GM21423 (cell line): ENCODE data around the gene PCSK9.
A peak's percentile ranks its signal among the peaks of the same experiment; 100 is the strongest.

Experiments
- ATAC-seq: cut with Tn5 transposase; IDR thresholded peaks from one replicate; pipeline ENCODE4 v1.9.1; 2021; ENCODE audit warnings: mild to moderate bottlenecking, moderate library complexity; ENCODE audit not compliant: unreplicated experiment

Gene PCSK9

GRCh38 chr1:55039342-55040082, at the start of gene PCSK9:
Gene PCSK9 (plus strand): TSS chr1:55039548. CDS start chr1:55039838, 290 bp downstream.
- no peak for ATAC-seq

GRCh38 chr1:54989968-54990810, 49.2 kb upstream of the PCSK9 start:
- no peak for ATAC-seq

DNA sequence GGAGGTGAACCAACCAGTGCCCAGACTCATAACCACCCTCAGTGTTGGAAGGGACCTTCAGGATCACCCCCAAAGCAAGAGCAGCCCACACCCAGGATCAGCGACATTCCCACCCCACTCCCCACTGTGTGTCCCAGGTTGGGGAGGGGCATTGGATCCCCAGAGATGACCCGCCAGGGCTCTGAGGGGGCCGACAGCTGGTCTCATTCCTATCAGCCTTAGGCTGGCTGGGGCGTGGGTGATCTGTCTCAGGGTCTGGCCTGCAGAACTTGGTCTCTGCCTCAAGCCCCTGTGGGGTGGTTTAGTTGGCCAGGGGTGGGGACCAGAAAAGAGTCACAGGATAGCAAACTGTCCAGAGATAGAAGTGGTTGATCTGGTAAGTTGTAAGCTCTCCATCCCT, 48.4 kb upstream of the PCSK9 start:
- no peak for ATAC-seq

DNA sequence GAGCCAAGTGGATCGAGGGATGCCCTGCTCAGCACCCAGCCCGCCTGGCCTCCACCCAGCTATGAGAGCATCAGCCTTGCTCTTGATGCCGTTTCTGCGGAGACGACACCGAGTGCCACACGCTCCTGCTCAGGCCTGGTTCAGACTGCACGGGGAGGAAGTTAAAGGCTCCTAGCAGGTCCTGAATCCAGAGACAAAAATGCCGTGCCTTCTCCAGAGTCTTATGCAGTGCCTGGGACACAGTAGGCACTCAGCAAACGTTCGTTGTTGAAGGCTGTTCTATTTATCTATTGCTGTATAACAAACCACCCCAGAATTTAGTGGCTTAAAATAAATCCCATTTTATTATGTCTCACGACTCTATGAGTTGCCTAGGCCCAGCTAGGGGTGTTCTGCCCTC, 47.4 kb upstream of the PCSK9 start:
- no peak for ATAC-seq

GRCh38 chr1:54993140-54993539, 46.2 kb upstream of the PCSK9 start:
- no peak for ATAC-seq

GRCh38 chr1:54994355-54994990, 44.9 kb upstream of the PCSK9 start:
- ATAC-seq = no peak

DNA sequence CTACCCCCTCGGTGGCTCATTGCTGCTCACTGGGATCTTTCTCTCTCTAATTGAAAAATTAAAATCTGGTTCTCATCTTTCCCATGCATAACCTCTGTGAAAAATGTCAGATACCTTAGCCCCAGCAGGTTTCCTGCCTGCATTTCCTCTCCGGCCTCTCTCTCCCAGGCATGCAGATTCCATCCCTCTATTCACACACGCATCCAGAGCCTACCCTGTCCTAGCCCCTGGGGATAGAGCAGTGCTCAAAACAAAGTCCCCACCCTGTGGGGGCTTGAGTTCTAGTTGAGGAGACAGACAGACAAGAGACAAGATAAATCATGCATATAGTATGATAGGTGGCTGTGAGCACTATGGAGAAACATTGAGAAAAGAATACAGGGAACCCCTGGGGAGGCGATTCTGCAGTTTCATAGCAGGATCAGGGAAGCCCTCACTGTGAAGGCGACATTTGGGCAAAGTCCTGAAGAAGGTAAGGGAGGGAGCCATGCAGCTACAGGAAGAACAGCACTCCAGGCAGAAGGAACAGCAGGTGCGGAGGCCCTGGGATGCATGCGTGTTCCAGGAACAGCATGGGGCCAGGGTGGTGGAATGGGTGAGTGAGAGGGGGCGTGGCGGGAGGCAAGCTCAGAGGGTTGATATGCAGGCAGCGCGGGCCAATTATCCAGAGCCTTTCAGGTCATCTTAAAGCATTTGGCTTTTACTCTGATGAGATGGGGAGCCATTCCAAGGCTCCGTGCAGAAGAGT, 44.2 kb upstream of the PCSK9 start:
- ATAC-seq = no peak

DNA sequence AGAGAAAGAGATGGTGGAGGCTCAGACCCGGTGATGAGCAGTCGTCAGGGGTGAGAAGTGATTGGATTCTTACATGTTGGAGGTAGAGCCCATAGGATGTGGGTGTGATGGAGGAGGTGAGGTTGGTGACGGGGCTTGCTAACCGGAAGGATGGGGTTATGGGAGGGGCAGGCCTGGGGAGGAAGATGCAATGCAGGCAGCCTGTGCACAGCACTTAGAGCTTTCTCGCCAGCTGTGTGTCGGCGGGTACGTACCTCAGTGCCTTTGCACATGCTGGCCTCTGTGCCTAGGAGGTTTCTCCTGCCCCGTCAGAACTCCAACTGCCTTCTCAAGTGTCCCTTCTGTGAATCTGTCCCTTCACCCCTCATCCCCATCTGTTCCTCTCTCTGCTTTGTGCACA, 43.5 kb upstream of the PCSK9 start:
- no peak for ATAC-seq

- ATAC-seq = peak; percentile 73
Observed at GRCh38 chr1:54996359-54996868, 42.9 kb upstream of the PCSK9 start.

- no peak for ATAC-seq
Observed at GRCh38 chr1:54996869-54997710, 42.3 kb upstream of the PCSK9 start.

DNA sequence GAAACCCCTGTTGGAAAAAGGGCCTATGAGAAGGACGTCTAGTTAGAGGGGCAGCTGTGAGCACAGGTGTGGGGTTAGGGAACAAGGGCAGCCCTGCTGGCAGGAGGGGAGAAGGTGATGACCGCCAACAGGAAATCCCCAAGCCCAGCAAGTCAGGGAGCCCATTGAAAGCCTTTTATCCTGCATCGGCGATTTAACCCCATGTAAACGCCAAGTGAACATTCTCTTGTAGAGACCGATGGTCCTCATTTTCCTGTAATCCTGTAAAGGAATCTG, 41.7 kb upstream of the PCSK9 start:
- ATAC-seq = no peak

GRCh38 chr1:54998100-54998499, 41.2 kb upstream of the PCSK9 start:
- no peak for ATAC-seq

GRCh38 chr1:54998677-54999076, 40.7 kb upstream of the PCSK9 start, which contains the start of gene BSND:
Gene BSND (plus strand): TSS chr1:54998933. CDS start chr1:54999187, 254 bp downstream.
- ATAC-seq = no peak

- ATAC-seq = no peak
Observed at GRCh38 chr1:55000110-55001085, 39.0 kb upstream of the PCSK9 start.

DNA sequence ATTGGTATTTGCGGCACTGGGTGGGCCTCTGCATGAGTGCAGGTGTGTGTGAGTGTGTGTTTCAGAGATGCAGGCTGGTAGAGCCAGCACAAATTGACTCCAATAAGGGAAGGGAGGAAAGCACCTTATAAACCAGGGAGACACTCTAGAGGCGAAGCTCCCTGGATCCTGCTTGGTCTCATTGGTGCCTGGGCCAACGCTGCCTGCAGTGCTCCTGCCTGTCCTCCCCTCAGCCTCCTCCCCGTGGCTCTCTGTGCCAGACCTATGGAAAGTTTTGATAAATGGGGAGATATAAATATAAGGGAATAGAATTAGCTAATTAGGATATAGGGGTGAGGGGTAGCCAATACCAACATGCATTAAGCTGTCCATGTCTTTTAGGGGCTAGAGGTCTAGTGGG, 38.0 kb upstream of the PCSK9 start:
- no peak for ATAC-seq

DNA sequence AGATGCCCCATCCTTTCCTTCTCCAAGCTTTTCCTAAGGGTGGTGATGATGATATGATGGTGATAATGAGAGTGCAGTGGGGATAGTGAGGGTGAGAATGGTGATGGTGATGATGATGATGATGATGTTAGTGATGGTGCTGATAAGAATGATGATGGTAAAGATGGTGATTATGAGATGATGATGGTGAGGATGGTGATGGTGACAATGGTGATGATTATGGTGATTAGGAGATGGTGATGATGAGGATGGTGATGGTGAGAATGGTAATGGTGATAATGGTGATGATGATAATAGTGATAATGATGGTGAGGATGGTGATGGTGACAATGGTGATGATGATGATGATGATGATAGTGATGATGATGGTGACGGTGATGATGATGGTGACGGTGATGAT, 36.7 kb upstream of the PCSK9 start:
- no peak for ATAC-seq

- no peak for ATAC-seq
Observed at GRCh38 chr1:55005351-55006140, 33.8 kb upstream of the PCSK9 start.

DNA sequence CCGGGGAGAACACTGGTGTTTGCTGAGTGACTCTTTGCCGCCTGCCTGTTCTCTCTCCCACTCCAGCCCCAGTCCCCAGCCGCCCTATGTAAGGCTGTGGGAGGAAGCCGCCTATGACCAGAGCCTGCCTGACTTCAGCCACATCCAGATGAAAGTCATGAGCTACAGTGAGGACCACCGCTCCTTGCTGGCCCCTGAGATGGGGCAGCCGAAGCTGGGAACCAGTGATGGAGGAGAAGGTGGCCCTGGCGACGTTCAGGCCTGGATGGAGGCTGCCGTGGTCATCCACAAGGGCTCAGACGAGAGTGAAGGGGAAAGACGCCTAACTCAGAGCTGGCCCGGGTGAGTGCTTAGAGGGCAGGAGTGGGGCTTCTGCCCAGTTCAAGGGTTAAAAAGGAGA, 32.4 kb upstream of the PCSK9 start:
- no peak for ATAC-seq
